ENCODE results near the gene INSC. TPM values are rescaled to one million over a fixed set of nuclear protein-coding genes. Genes with fewer than 3 reads are reported as not detected.

Gene INSC
- total RNA-seq, 1 experiment from 2014 or later = 1.4 TPM

DNA sequence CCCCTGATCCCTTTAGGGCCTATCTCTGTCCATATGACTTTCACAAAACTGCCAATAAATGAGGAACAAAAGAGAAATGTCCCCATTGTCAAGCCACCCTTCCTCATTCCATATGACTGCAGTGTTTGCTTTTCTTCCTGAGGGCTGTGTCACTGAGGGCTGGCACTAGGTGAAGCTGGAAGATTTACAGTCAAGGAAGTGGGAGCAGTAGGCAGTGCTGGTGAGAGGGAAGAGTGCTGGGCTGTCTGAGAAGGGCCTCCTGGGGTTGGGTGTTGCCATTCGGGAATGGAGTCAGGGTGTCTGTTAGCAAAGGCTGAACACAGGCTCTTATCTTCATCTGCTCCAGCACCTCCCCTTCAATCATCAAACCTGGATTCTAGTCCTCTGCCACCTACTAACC is 30.9 kb downstream of the INSC start:
- Histone ChIP-seq H3K79me2 (ENCODE audit: low read length) (no peaks in the 10 kb centered on the region), H3K4me1 (ENCODE audit: low read length) (peaks cover 50% of the 10 kb centered on the region), H3K36me3 (ENCODE audit: insufficient read depth, low read length) (no peaks in the 10 kb centered on the region), H3K9me2 (replicated peaks; ENCODE audit: insufficient read depth, low read length) (no peaks in the 10 kb centered on the region), H3K4me2 (ENCODE audit: low read depth, low read length, poor library complexity, severe bottlenecking) (no peak overlapping the region), H3K27ac (ENCODE audit: low read length) (no peak overlapping the region), H3K9ac (ENCODE audit: low read length) (no peak overlapping the region), H2AFZ (ENCODE audit: low read length) (no peak overlapping the region), H4K20me1 (ENCODE audit: insufficient read depth, low read depth, low read length) (no peaks in the 10 kb centered on the region), H3K9me3 (ENCODE audit: low read length) (no peaks in the 10 kb centered on the region), H3K4me3 (ENCODE audit: low read length) (no peak overlapping the region), H3K27me3 (ENCODE audit: low read length) (no peaks in the 10 kb centered on the region)
- no peak for DNase-seq

DNA sequence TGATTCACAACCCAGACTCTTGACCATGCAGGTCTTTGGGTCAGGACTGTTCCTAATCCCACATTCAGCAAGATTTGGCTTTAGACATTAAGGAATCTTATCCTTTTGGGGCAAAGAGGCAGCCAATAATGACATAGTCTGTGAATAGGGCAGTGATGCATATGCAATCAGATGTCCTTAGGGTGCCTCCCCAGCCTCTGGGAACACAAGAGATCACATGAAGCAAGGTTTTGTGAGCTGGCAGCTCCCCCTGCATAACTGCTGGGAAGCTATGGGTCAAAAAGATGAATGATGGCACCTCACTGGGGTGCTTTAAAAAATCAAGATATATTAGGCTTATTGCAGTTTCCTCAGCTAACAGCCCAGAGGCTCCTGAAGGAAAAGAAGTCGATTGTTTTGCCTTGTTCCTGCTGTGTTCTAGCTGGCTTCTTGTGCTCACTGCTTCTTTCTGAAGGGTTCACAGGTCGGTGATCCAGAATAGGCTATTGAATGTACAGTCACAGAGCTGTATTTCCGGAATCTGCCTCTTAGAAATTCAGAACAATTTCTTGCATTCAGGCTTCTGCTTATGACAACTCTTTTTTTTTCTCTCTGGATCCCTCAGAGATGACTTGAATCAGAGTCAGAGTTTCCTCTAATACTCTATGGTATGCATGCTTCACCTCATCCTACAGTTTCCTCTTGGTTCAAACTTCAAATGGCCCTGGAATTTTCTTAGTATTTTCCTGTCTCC is 31.7 kb downstream of the INSC start:
- no peaks in the 10 kb centered on the region for H3K27me3 ChIP-seq (ENCODE audit: low read length)
- no peak overlapping the region for H3K4me2 ChIP-seq (ENCODE audit: low read depth, low read length, poor library complexity, severe bottlenecking)
- H4K20me1 ChIP-seq (ENCODE audit: insufficient read depth, low read depth, low read length) = no peaks in the 10 kb centered on the region
- no peak overlapping the region for H3K4me3 ChIP-seq (ENCODE audit: low read length)
- peaks cover 43% of the 10 kb centered on the region for H3K4me1 ChIP-seq (ENCODE audit: low read length)
- H3K9ac ChIP-seq (ENCODE audit: low read length) = no peak overlapping the region
- no peaks in the 10 kb centered on the region for H3K9me3 ChIP-seq (ENCODE audit: low read length)
- no peaks in the 10 kb centered on the region for H3K36me3 ChIP-seq (ENCODE audit: insufficient read depth, low read length)
- no peak overlapping the region for H3K27ac ChIP-seq (ENCODE audit: low read length)
- DNase-seq = no peak
- no peaks in the 10 kb centered on the region for H3K9me2 ChIP-seq (replicated peaks; ENCODE audit: insufficient read depth, low read length)
- H3K79me2 ChIP-seq (ENCODE audit: low read length) = no peaks in the 10 kb centered on the region
- no peak overlapping the region for H2AFZ ChIP-seq (ENCODE audit: low read length)

DNA sequence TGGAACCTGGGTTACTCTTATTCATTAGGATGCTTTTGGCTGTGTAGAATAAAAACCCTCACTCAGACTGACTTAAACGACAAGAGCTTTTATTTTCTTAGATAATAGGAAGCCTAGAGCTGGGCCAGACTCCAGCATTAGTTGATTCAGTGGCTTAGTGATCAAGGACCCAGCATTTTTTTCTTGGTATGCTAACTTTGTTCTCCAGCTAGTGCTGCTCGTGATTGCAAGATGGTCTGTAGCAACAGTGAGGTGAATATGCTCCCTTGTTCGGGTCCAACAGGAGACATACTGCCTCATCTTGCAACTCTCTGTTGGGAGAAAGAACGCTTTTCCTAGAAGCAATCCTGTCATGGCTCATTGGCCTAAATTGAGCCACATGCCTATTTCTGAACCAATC is 33.4 kb downstream of the INSC start:
- DNase-seq = no peak

DNA sequence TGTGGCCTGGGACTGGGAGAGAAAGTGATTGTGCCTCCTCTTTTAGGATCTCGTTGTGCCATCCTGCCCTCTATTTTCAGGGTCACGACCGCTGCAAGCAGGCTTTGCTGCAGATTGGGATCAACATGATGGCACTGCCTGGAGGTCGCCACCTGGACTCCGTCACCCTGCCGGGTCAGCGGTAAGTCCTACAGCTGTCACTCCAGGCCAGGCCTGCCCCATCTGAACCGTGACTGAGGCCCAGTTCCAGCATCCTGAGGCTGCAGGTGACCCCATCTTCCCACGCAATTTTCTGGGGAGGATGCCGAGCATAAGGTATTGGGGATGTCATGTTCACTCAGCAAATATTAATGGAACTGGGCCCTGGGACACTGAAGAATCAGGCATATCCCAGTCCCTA is 34.3 kb downstream of the INSC start:
- no peak for DNase-seq
- Histone ChIP-seq H3K9ac (ENCODE audit: low read length) (no peak overlapping the region), H3K9me2 (replicated peaks; ENCODE audit: insufficient read depth, low read length) (no peaks in the 10 kb centered on the region), H3K79me2 (ENCODE audit: low read length) (no peaks in the 10 kb centered on the region), H2AFZ (ENCODE audit: low read length) (no peak overlapping the region), H3K9me3 (ENCODE audit: low read length) (no peaks in the 10 kb centered on the region), H3K27ac (ENCODE audit: low read length) (no peak overlapping the region), H3K4me1 (ENCODE audit: low read length) (peaks cover 19% of the 10 kb centered on the region), H3K36me3 (ENCODE audit: insufficient read depth, low read length) (no peaks in the 10 kb centered on the region), H4K20me1 (ENCODE audit: insufficient read depth, low read depth, low read length) (no peaks in the 10 kb centered on the region), H3K4me2 (ENCODE audit: low read depth, low read length, poor library complexity, severe bottlenecking) (no peak overlapping the region), H3K27me3 (ENCODE audit: low read length) (no peaks in the 10 kb centered on the region), H3K4me3 (ENCODE audit: low read length) (no peak overlapping the region)

More for the DNA sequence above, 33.4 kb downstream of the INSC start:
- H3K4me1 ChIP-seq (ENCODE audit: low read length) = peaks cover 25% of the 10 kb centered on the region
- no peak overlapping the region for H3K27ac ChIP-seq (ENCODE audit: low read length)
- H3K36me3 ChIP-seq (ENCODE audit: insufficient read depth, low read length) = no peaks in the 10 kb centered on the region
- no peak overlapping the region for H2AFZ ChIP-seq (ENCODE audit: low read length)
- H3K9ac ChIP-seq (ENCODE audit: low read length) = no peak overlapping the region
- H3K4me2 ChIP-seq (ENCODE audit: low read depth, low read length, poor library complexity, severe bottlenecking) = no peak overlapping the region
- H3K79me2 ChIP-seq (ENCODE audit: low read length) = no peaks in the 10 kb centered on the region
- no peaks in the 10 kb centered on the region for H3K27me3 ChIP-seq (ENCODE audit: low read length)
- no peaks in the 10 kb centered on the region for H3K9me3 ChIP-seq (ENCODE audit: low read length)
- H4K20me1 ChIP-seq (ENCODE audit: insufficient read depth, low read depth, low read length) = no peaks in the 10 kb centered on the region
- H3K9me2 ChIP-seq (replicated peaks; ENCODE audit: insufficient read depth, low read length) = no peaks in the 10 kb centered on the region
- H3K4me3 ChIP-seq (ENCODE audit: low read length) = no peak overlapping the region

DNA sequence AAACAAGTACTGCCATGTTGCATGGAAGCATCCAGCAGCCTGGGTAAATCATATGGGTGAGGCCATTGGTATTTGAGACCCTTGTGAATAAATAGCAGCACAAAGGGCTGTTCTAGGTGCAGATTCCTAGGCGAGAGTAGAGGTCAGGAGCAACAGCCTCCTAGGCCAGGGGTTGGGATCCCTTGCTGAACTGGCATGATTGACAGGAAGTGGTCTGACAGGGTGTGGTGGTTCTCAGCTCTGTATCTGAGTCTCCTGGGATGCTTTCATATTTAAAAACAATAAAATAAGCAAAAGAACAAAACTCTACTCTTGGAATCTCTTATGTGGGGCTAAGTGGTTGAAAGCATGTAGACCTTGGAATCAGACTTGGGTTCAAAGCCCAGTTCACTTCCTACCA is 35.8 kb downstream of the INSC start:
- Histone ChIP-seq H3K4me1 (ENCODE audit: low read length) (peaks cover 19% of the 10 kb centered on the region), H3K4me2 (ENCODE audit: low read depth, low read length, poor library complexity, severe bottlenecking) (no peak overlapping the region), H3K79me2 (ENCODE audit: low read length) (no peaks in the 10 kb centered on the region), H3K27ac (ENCODE audit: low read length) (no peak overlapping the region), H3K9me3 (ENCODE audit: low read length) (no peaks in the 10 kb centered on the region), H4K20me1 (ENCODE audit: insufficient read depth, low read depth, low read length) (no peaks in the 10 kb centered on the region), H3K27me3 (ENCODE audit: low read length) (no peaks in the 10 kb centered on the region), H3K4me3 (ENCODE audit: low read length) (no peak overlapping the region), H2AFZ (ENCODE audit: low read length) (no peak overlapping the region), H3K9ac (ENCODE audit: low read length) (no peak overlapping the region), H3K36me3 (ENCODE audit: insufficient read depth, low read length) (no peaks in the 10 kb centered on the region), H3K9me2 (replicated peaks; ENCODE audit: insufficient read depth, low read length) (no peaks in the 10 kb centered on the region)
- DNase-seq = no peak

DNA sequence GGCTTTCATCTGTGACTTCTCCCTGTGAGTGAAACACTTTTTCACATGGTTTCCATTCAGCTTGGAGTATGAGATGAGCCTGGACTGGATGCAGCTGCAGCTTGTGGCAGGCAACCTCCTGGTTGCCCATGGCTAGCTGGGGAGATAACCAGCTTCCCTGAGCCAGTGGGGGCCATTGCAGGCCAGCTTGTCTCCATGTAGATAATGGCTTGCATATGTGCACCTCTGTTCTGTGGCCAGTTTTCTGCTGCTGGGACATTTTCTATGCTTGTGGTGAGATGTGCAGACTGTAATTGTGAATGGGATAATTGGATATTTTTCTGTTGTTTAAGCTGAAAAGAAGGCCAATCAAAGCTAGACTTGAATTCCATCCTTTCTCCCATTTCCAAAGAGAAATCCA is 38.5 kb downstream of the INSC start:
- Histone ChIP-seq H3K9me3 (ENCODE audit: low read length) (no peaks in the 10 kb centered on the region), H3K4me2 (ENCODE audit: low read depth, low read length, poor library complexity, severe bottlenecking) (no peak overlapping the region), H3K79me2 (ENCODE audit: low read length) (no peaks in the 10 kb centered on the region), H3K9me2 (replicated peaks; ENCODE audit: insufficient read depth, low read length) (no peaks in the 10 kb centered on the region), H3K9ac (ENCODE audit: low read length) (no peak overlapping the region), H4K20me1 (ENCODE audit: insufficient read depth, low read depth, low read length) (no peaks in the 10 kb centered on the region), H3K36me3 (ENCODE audit: insufficient read depth, low read length) (no peaks in the 10 kb centered on the region), H2AFZ (ENCODE audit: low read length) (no peak overlapping the region), H3K27ac (ENCODE audit: low read length) (no peak overlapping the region), H3K27me3 (ENCODE audit: low read length) (no peaks in the 10 kb centered on the region), H3K4me3 (ENCODE audit: low read length) (no peak overlapping the region), H3K4me1 (ENCODE audit: low read length) (peaks cover 9% of the 10 kb centered on the region)
- no peak for DNase-seq

DNA sequence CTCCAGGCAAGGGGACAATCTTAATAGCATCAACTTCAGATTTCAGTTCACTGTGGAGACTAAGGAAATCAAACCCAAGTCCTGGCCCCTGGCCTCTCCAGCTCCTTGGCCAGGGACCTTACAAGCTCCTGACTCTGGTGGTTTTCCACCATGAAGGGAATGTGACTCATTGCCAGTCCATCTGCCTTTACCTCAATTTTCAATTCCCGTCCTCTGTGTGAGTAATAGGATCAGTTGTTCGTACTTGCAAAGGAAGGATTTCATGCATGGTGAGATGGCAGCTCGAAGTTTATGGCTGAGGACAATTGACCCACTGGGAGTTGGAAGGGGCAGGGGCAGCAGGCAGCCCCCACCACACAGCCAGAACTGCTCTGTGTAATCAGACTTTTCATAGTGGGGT is 42.5 kb downstream of the INSC start:
- no peak for DNase-seq
- no peaks in the 10 kb centered on the region for H3K4me1 ChIP-seq (ENCODE audit: low read length)

DNA sequence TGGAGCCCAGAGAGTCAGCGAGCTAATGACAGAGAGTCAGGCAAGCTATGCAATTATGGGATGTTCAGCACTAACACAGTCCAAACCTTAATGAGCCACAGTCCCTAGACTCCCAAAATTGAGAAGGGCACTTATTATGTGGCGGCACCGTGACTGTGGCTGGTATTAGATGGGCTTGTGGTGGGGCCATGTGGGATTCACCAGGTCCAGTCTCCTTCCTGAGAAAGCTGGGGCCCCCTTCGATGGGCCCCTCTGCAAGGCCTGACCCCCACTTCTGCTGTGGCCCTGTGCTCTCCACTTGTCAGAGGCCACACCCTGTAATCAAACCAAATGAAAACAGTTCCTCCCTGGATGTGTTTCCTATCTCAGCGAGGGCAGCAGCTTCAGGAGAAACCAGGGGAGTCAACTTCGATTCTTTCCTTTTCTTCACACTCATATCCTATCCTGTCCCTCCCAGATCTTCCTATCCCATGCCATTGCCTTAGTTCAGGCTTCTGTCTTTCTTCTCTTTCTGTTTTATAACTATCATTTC is 42.9 kb downstream of the INSC start:
- H3K4me2 ChIP-seq (ENCODE audit: low read depth, low read length, poor library complexity, severe bottlenecking) = no peak overlapping the region

More for the DNA sequence above, 42.5 kb downstream of the INSC start:
- no peaks in the 10 kb centered on the region for H3K79me2 ChIP-seq (ENCODE audit: low read length)
- no peak overlapping the region for H3K4me3 ChIP-seq (ENCODE audit: low read length)
- H3K9me2 ChIP-seq (replicated peaks; ENCODE audit: insufficient read depth, low read length) = no peaks in the 10 kb centered on the region
- no peaks in the 10 kb centered on the region for H3K9me3 ChIP-seq (ENCODE audit: low read length)
- no peak overlapping the region for H3K27ac ChIP-seq (ENCODE audit: low read length)
- no peaks in the 10 kb centered on the region for H3K27me3 ChIP-seq (ENCODE audit: low read length)
- H4K20me1 ChIP-seq (ENCODE audit: insufficient read depth, low read depth, low read length) = no peaks in the 10 kb centered on the region
- no peak overlapping the region for H2AFZ ChIP-seq (ENCODE audit: low read length)
- no peak overlapping the region for H3K4me2 ChIP-seq (ENCODE audit: low read depth, low read length, poor library complexity, severe bottlenecking)
- H3K9ac ChIP-seq (ENCODE audit: low read length) = no peak overlapping the region
- no peaks in the 10 kb centered on the region for H3K36me3 ChIP-seq (ENCODE audit: insufficient read depth, low read length)

More for the DNA sequence above, 42.9 kb downstream of the INSC start:
- H3K27me3 ChIP-seq (ENCODE audit: low read length) = no peaks in the 10 kb centered on the region
- DNase-seq = no peak
- no peak overlapping the region for H2AFZ ChIP-seq (ENCODE audit: low read length)
- no peak overlapping the region for H3K4me3 ChIP-seq (ENCODE audit: low read length)
- no peaks in the 10 kb centered on the region for H3K79me2 ChIP-seq (ENCODE audit: low read length)
- H4K20me1 ChIP-seq (ENCODE audit: insufficient read depth, low read depth, low read length) = no peaks in the 10 kb centered on the region
- H3K9me2 ChIP-seq (replicated peaks; ENCODE audit: insufficient read depth, low read length) = no peaks in the 10 kb centered on the region
- H3K36me3 ChIP-seq (ENCODE audit: insufficient read depth, low read length) = no peaks in the 10 kb centered on the region
- H3K27ac ChIP-seq (ENCODE audit: low read length) = no peak overlapping the region
- no peaks in the 10 kb centered on the region for H3K4me1 ChIP-seq (ENCODE audit: low read length)
- H3K9ac ChIP-seq (ENCODE audit: low read length) = no peak overlapping the region
- H3K9me3 ChIP-seq (ENCODE audit: low read length) = no peaks in the 10 kb centered on the region
